GM12874 (cell line): ENCODE data around the gene PAQR4.

Source experiments
- TF ChIP-seq, protein P1 (sequence below): IDR thresholded peaks from 2 replicates; pipeline ENCODE4 v1.5.1; 2011; ENCODE audit warnings: low read depth, mild to moderate bottlenecking, control low read depth, low read length, moderate library complexity; ENCODE audit not compliant: insufficient read depth

PAQR4 gene

GRCh38 chr16:2974319-2975056, 5.3 kb downstream of the PAQR4 start:
- TF ChIP-seq, protein P1, sequence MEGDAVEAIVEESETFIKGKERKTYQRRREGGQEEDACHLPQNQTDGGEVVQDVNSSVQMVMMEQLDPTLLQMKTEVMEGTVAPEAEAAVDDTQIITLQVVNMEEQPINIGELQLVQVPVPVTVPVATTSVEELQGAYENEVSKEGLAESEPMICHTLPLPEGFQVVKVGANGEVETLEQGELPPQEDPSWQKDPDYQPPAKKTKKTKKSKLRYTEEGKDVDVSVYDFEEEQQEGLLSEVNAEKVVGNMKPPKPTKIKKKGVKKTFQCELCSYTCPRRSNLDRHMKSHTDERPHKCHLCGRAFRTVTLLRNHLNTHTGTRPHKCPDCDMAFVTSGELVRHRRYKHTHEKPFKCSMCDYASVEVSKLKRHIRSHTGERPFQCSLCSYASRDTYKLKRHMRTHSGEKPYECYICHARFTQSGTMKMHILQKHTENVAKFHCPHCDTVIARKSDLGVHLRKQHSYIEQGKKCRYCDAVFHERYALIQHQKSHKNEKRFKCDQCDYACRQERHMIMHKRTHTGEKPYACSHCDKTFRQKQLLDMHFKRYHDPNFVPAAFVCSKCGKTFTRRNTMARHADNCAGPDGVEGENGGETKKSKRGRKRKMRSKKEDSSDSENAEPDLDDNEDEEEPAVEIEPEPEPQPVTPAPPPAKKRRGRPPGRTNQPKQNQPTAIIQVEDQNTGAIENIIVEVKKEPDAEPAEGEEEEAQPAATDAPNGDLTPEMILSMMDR = no peak

DNA sequence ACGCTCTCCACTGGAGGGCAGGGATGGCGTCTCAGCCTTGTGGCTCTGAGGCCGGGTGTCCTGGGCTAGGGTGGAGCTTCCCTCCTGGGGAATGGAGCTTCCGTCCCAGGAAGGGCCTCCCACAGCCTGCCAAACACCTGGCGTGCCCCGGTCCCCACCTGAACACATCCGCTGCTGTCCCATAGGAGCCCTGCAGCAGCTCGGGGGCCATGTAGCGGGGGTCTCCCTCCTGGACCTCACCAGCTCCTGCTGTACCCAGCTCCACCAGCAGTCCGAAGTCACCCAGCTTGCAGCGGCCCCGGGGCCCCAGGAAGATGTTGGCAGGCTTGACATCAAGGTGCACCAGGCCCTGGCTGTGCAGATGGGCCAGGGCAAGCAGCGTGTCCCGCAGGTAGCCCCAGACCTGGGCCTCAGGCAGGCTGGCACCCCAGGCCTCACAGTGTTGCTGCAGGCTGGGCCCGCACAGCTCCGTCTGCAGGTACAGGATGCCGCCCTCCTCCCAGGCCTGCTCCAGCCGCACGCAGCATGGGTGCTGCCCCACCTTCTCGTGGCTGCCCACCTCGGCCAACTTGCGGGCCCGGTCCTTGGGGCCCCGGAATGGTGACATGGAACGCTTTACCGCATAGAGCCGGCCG, 6.1 kb downstream of the PAQR4 start:
- TF ChIP-seq, protein P1 = no peak

DNA sequence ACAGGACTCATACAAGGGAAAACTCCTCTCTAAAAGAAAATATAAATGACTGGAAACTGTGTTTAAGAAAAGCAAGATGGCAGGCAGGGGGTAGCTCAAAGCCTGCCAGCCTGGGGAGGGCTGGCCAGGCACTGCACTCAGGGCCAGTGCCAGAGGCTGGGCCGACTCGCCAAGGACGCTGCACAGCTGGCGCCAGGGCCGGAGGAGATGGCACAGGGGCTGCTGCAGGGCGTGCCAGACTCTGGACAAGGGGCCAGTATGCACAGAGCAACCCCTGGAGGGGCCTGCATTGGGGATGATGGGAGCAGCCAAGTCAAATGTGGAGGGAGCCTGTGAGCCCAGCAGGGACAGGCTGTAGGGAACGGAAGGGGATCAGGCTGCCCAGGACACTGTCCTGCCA, 7.1 kb downstream of the PAQR4 start:
- TF ChIP-seq, protein P1 = no peak

DNA sequence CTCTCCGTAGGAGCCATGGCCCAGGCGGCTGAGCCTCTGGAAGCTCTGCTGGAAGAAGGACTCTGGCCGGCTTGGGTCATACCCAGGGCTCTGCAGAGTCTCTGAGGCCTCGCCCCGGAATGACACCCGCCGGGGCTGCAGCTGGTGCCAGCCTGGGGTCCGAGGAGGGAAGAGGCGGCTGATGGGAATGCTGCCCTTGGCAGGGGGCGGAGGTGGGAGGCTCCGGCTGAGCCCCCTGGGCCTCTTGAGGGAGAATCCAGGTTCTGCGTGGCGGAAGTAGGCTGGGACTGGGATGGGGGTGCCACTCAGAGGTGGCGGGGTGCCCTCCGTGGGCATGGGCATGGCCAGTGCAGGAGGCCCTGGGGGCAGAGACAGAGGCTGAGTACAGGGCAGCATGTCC, 7.5 kb downstream of the PAQR4 start:
- TF ChIP-seq, protein P1 = no peak

DNA sequence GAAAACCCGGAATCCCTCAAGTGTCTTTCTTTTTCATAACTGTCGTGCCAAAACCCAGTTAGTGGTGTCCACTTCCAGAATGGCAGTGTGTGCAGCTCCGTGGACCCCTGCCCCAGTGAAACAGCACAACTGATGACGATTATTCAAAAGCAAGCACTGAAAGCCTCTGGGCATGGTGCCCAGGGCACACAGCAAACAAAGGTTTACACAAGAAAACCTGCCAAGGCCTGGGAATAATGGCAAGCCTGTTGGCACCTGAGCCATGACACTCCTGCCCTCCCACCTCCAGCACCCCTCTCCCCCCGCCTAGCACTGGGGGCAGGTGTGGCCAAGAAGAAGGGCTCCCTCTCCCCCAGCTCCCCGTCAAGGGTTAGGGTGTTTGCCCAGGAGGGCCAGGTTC, 8.3 kb downstream of the PAQR4 start:
- TF ChIP-seq, protein P1 = no peak

DNA sequence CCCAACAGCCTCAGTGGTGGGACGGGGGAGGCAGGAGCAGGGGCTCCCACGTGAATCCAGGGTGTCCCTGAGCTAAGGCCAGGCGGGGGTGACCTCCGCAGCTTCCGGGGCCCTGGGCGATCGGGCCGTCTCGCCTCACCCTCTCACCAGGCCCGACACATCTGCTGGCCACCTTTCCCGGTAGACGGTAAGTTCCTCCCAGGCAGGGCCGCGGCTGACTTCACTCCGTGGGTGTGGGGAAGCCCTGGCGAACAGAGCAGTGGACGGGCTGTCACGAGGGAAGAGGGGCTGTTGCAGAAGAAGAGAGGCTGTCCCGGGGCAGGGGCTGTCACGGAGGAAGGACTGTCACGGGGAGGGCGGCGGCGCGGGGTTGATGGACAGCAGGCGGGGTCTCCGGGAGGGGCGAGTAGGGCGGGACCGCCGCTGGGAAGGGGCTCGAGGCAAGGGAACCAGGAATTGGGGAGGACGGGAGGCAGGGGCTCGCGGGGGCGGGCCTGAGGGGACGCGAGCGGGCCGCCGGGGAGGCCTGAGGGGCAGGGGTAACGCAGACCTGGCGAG, 10.6 kb downstream of the PAQR4 start:
- TF ChIP-seq, protein P1 = no peak

- TF ChIP-seq, protein P1 = no peak
Measured at GRCh38 chr16:2980227-2981176, 11.4 kb downstream of the PAQR4 start, which contains the start of gene PKMYT1. TSS of gene PKMYT1 (minus strand) at chr16:2980446. CDS start at chr16:2979657, 789 bp downstream.
